ENCODE measurements around the gene TRAK1. TPM values are rescaled to one million over a fixed set of nuclear protein-coding genes. Genes with fewer than 3 reads are reported as not detected.

The TRAK1 gene
- total RNA-seq, 2 experiments from 2014 or later = 62.5 to 88.3 TPM

- Histone ChIP-seq H3K9me3 (ENCODE audit: low read length) (no peaks in the 10 kb centered on the region), H3K36me3 (ENCODE audit: insufficient read depth, low read length) (peaks cover 34% of the 10 kb centered on the region), H3K27ac (ENCODE audit: low read depth, low read length, poor library complexity, severe bottlenecking) (peak overlapping the region; percentile 99), H4K20me1 (ENCODE audit: insufficient read depth, low read length) (no peaks in the 10 kb centered on the region), H3K4me3 (ENCODE audit: low read depth, low read length, poor library complexity, severe bottlenecking) (peak overlapping the region; percentile 56), H3K79me2 (ENCODE audit: insufficient read depth, low read depth, low read length) (peaks cover 89% of the 10 kb centered on the region), H3K9me2 (ENCODE audit: insufficient read depth, low read length) (no peaks in the 10 kb centered on the region), H2AFZ (ENCODE audit: low read length) (no peak overlapping the region), H3K4me1 (ENCODE audit: insufficient read depth, low read length, poor library complexity, severe bottlenecking) (peaks cover 98% of the 10 kb centered on the region), H3K4me2 (ENCODE audit: low read length) (peak overlapping the region; percentile 61)
- TF ChIP-seq EZH2phosphoT487 (IDR thresholded peaks at IDR 0.05; ENCODE audit: borderline replicate concordance, low read depth, low read length) (no peak), CTCF (conservative IDR thresholded peaks at IDR 0.05; ENCODE audit: low read length) (no peak)
- CTCF ChIA-PET (ENCODE audit: unreplicated experiment) = interaction anchor here (1.0 to 1.8 kb wide), 4 partner anchors 15 to 58 kb away, joined by 3 to 9 read pairs (median 4); no protein-coding TSS in a partner anchor
- POLR2A ChIA-PET = interaction anchor here (0.6 to 3.7 kb wide), 10 partner anchors 8 to 141 kb away, joined by 3 to 18 read pairs (median 8); no protein-coding TSS in a partner anchor
- no TSS peak for BruUV-seq (replicated peaks)
- peak; percentile 67 for DNase-seq (ENCODE audit: low spot score)
- intact Hi-C loops (cut with micrococcal nuclease; ENCODE audit: unreplicated experiment) = loop anchor here (1.0 to 5.0 kb wide), 2 partner anchors 21 to 48 kb away; no protein-coding TSS in a partner anchor
Observed at GRCh38 chr3:42174679-42175385, 83.7 kb downstream of the TRAK1 start.

DNA sequence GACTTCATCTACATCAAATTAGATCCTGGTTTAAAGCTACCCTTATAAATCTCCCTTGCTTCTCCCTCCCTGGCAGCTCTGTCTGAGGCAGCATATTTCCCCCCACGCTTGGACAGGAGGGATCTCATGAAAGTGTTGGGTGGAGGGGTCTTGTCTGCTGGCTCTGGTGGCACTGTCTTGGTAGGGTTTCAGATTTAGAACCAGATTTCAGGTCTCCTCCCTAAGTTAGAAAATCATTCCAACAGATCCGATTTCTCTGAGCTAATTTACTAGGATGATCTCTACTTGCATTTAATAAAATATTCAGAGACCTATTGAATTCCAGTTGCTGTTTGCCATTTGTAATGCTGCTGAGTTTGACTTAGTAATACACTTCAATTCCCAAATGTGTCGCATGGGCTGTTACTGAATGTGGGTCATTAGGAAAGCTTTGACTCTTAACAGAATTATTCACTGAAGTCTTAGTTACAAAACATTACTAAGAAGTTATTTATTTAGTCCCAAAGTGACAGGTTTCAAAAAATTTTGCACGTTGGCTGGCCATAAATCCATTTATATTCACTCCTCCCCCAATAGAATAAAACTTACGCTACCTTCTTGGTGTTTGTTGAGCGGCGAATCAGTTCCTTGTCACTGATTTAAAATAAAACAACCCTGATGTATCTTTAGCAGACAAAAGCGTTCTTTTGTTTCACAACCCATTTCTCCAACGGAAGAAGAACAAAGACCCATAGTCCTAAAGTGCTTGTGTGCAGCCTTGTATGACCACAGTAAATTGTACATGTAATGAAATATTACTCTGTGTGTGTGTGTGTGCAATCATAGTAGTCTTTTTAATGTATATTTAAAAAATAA lies 84.5 kb downstream of the TRAK1 start:
- Histone ChIP-seq H3K4me1 (ENCODE audit: insufficient read depth, low read length, poor library complexity, severe bottlenecking) (peaks cover 91% of the 10 kb centered on the region), H3K4me2 (ENCODE audit: low read length) (peak overlapping the region; percentile 61), H3K9me3 (ENCODE audit: low read length) (no peaks in the 10 kb centered on the region), H4K20me1 (ENCODE audit: insufficient read depth, low read length) (no peaks in the 10 kb centered on the region), H3K36me3 (ENCODE audit: insufficient read depth, low read length) (peaks cover 39% of the 10 kb centered on the region), H3K79me2 (ENCODE audit: insufficient read depth, low read depth, low read length) (peaks cover 89% of the 10 kb centered on the region), H2AFZ (ENCODE audit: low read length) (no peak overlapping the region), H3K9me2 (ENCODE audit: insufficient read depth, low read length) (no peaks in the 10 kb centered on the region), H3K4me3 (ENCODE audit: low read depth, low read length, poor library complexity, severe bottlenecking) (peak overlapping the region; percentile 56), H3K27ac (ENCODE audit: low read depth, low read length, poor library complexity, severe bottlenecking) (peak overlapping the region; percentile 99)
- TF ChIP-seq EZH2phosphoT487 (IDR thresholded peaks at IDR 0.05; ENCODE audit: borderline replicate concordance, low read depth, low read length) (no peak), CTCF (conservative IDR thresholded peaks at IDR 0.05; ENCODE audit: low read length) (no peak)
- TSS peak; percentile 86 for BruUV-seq (replicated peaks)
- intact Hi-C loops (cut with micrococcal nuclease; ENCODE audit: unreplicated experiment) = loop anchor here (1.0 to 2.0 kb wide), 2 partner anchors 15 to 21 kb away; no protein-coding TSS in a partner anchor
- DNase-seq (ENCODE audit: low spot score) = peak; percentile 82
- CTCF ChIA-PET (ENCODE audit: unreplicated experiment) = interaction anchor here (1.0 to 1.8 kb wide), 4 partner anchors 16 to 59 kb away, joined by 3 to 9 read pairs (median 4); no protein-coding TSS in a partner anchor
- POLR2A ChIA-PET = interaction anchor here (0.6 to 3.7 kb wide), 10 partner anchors 9 to 56 kb away, joined by 3 to 18 read pairs (median 8); no protein-coding TSS in a partner anchor

Measured in OCI-LY7 (cell line).